Activated CD4-positive, alpha-beta T cell treated with anti-CD3 and anti-CD28 coated beads, Interleukin-2, amount 50 U/mL, for 4 hours (primary cell): Measurements from ENCODE around the gene NMNAT2.

Experiments
- DNase-seq, 2 experiments: peaks; one replicate each; pipeline ENCODE4 v3.0.0-alpha.2; 2020

Gene NMNAT2

GRCh38 chr1:183203094-183203493 is 215.1 kb downstream of the NMNAT2 start:
- no peak for DNase-seq

- no peak for DNase-seq
Measured at GRCh38 chr1:183200451-183200850, 217.7 kb downstream of the NMNAT2 start.

GRCh38 chr1:183199304-183199703 is 218.9 kb downstream of the NMNAT2 start:
- DNase-seq, result no peak

GRCh38 chr1:183198463-183198862 is 219.7 kb downstream of the NMNAT2 start:
- no peak for DNase-seq
